Kidney epithelial cell (primary cell): ENCODE measurements around the gene BCO1. TPM values are rescaled to one million over a fixed set of nuclear protein-coding genes. Genes with fewer than 3 reads are reported as not detected.
A peak's percentile ranks its signal among the peaks of the same experiment; 100 is the strongest.

Experiments used
- DNase-seq: peaks from one replicate; pipeline ENCODE4 v3.0.0-alpha.2; 2010; ENCODE audit warnings: low read depth
- H3K27me3 ChIP-seq: 2 replicates; pipeline ENCODE4 v1.6.0; 2011; ENCODE audit warnings: low read length; ENCODE audit not compliant: control insufficient read depth, insufficient read depth
- H3K36me3 ChIP-seq: 2 replicates; pipeline ENCODE4 v1.5.1; 2011; ENCODE audit warnings: low read length; ENCODE audit not compliant: control insufficient read depth, insufficient read depth
- H3K4me3 ChIP-seq: 2 replicates; pipeline ENCODE4 v1.5.1; 2011; ENCODE audit warnings: low read depth, mild to moderate bottlenecking, control low read depth, low read length
- CTCF ChIP-seq: IDR thresholded peaks from 2 replicates; pipeline ENCODE4 v1.5.1; 2011; ENCODE audit warnings: mild to moderate bottlenecking, moderate library complexity, low read length, control low read depth, inconsistent platforms; ENCODE audit not compliant: insufficient read depth, poor library complexity, severe bottlenecking
- total RNA-seq: library from RNA; depleted of rRNA; stranded (reverse); fragments of >200 nt; gene quantifications from 2 replicates; pipeline ENCODE4 v1.2.3, GENCODE V29; 2015

Gene BCO1
- total RNA-seq, 1 donor from 2014 or later: 0.13 TPM

GRCh38 chr16:81273223-81273950 is 34.9 kb downstream of the BCO1 start:
- DNase-seq: no peak
- Histone ChIP-seq H3K27me3 (no peaks in the 10 kb centered on the region), H3K4me3 (no peak overlapping the region), H3K36me3 (no peaks in the 10 kb centered on the region)
- no peak for TF ChIP-seq CTCF

- H3K4me3 ChIP-seq: no peak overlapping the region
- no peak for DNase-seq
- no peaks in the 10 kb centered on the region for H3K27me3 ChIP-seq
- no peak for TF ChIP-seq CTCF
- H3K36me3 ChIP-seq: no peaks in the 10 kb centered on the region
Measured at GRCh38 chr16:81275064-81275532, 36.6 kb downstream of the BCO1 start.

GRCh38 chr16:81275795-81276194 is 37.3 kb downstream of the BCO1 start:
- H3K27me3 ChIP-seq: no peaks in the 10 kb centered on the region
- no peak overlapping the region for H3K4me3 ChIP-seq
- DNase-seq: no peak
- no peaks in the 10 kb centered on the region for H3K36me3 ChIP-seq
- TF ChIP-seq CTCF: no peak

- DNase-seq: no peak
- H3K4me3 ChIP-seq: no peak overlapping the region
- H3K27me3 ChIP-seq: no peaks in the 10 kb centered on the region
- no peaks in the 10 kb centered on the region for H3K36me3 ChIP-seq
- TF ChIP-seq CTCF: no peak
Measured at GRCh38 chr16:81276323-81276722, 37.8 kb downstream of the BCO1 start.

GRCh38 chr16:81277541-81278080 is 39.1 kb downstream of the BCO1 start:
- H3K4me3 ChIP-seq: no peak overlapping the region
- H3K36me3 ChIP-seq: no peaks in the 10 kb centered on the region
- no peak for TF ChIP-seq CTCF
- H3K27me3 ChIP-seq: no peaks in the 10 kb centered on the region
- DNase-seq: peak; percentile 10
